Mesothelial cell of epicardium (in vitro differentiated cells): ENCODE results near the gene TRIO. TPM values are rescaled to one million over a fixed set of nuclear protein-coding genes. Genes with fewer than 3 reads are reported as not detected.

Experiments used
- DNase-seq, 2 experiments: peaks; one replicate each; pipeline ENCODE4 v3.0.0; 2021; ENCODE audit warnings: low spot score in 2 of 2; ENCODE audit not compliant: unreplicated experiment in 2 of 2
- H3K27ac Mint-ChIP-seq: 2 replicates; pipeline ENCODE4 v1.8.0; 2021; ENCODE audit warnings: mixed read lengths
- H3K27me3 Mint-ChIP-seq: 2 replicates; pipeline ENCODE4 v1.8.0; 2021; ENCODE audit warnings: low read depth, mixed read lengths
- H3K36me3 Mint-ChIP-seq: 2 replicates; pipeline ENCODE4 v1.8.0; 2021; ENCODE audit warnings: mixed read lengths
- H3K4me1 Mint-ChIP-seq: 2 replicates; pipeline ENCODE4 v1.8.0; 2021; ENCODE audit warnings: mixed read lengths
- H3K4me3 Mint-ChIP-seq: 2 replicates; pipeline ENCODE4 v1.8.0; 2021; ENCODE audit warnings: mild to moderate bottlenecking, moderate library complexity, mixed read lengths
- H3K9me3 Mint-ChIP-seq: 2 replicates; pipeline ENCODE4 v1.8.0; 2021; ENCODE audit warnings: mixed read lengths
- total RNA-seq: library from RNA; stranded (reverse); gene quantifications from 3 replicates; pipeline ENCODE4 v1.2.1, GENCODE V29; 2021
- TF ChIP-seq, protein P1 (sequence below): fragments of 200-600 bp; sonication (generic); IDR thresholded peaks from one replicate; pipeline ENCODE4 v1.5.0; 2021; ENCODE audit warnings: antibody characterized with exemption; ENCODE audit not compliant: unreplicated experiment

Gene TRIO
- total RNA-seq, 1 donor from 2014 or later, result 209 TPM

GRCh38 chr5:14521748-14522147 lies 378.6 kb downstream of the TRIO start:
- H3K27me3 Mint-ChIP-seq, result no peaks in the 10 kb centered on the region

GRCh38 chr5:14522721-14523120 lies 379.6 kb downstream of the TRIO start:
- no peak overlapping the region for H3K27ac Mint-ChIP-seq
- no peaks in the 10 kb centered on the region for H3K4me1 Mint-ChIP-seq
- no peaks in the 10 kb centered on the region for H3K27me3 Mint-ChIP-seq
- H3K36me3 Mint-ChIP-seq, result no peaks in the 10 kb centered on the region
- H3K9me3 Mint-ChIP-seq, result peaks cover 6% of the 10 kb centered on the region
- DNase-seq, result no peak
- no peak overlapping the region for H3K4me3 Mint-ChIP-seq
- TF ChIP-seq, protein P1, sequence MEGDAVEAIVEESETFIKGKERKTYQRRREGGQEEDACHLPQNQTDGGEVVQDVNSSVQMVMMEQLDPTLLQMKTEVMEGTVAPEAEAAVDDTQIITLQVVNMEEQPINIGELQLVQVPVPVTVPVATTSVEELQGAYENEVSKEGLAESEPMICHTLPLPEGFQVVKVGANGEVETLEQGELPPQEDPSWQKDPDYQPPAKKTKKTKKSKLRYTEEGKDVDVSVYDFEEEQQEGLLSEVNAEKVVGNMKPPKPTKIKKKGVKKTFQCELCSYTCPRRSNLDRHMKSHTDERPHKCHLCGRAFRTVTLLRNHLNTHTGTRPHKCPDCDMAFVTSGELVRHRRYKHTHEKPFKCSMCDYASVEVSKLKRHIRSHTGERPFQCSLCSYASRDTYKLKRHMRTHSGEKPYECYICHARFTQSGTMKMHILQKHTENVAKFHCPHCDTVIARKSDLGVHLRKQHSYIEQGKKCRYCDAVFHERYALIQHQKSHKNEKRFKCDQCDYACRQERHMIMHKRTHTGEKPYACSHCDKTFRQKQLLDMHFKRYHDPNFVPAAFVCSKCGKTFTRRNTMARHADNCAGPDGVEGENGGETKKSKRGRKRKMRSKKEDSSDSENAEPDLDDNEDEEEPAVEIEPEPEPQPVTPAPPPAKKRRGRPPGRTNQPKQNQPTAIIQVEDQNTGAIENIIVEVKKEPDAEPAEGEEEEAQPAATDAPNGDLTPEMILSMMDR, result no peak

More at GRCh38 chr5:14521748-14522147, 378.6 kb downstream of the TRIO start:
- Mint-ChIP-seq H3K4me1 (no peaks in the 10 kb centered on the region), H3K4me3 (no peak overlapping the region), H3K9me3 (peaks cover 6% of the 10 kb centered on the region), H3K36me3 (no peaks in the 10 kb centered on the region), H3K27ac (no peak overlapping the region)
- TF ChIP-seq, protein P1, result no peak
- DNase-seq, result no peak

- TF ChIP-seq, protein P1, result no peak
- no peaks in the 10 kb centered on the region for H3K4me1 Mint-ChIP-seq
- peaks cover 4% of the 10 kb centered on the region for H3K9me3 Mint-ChIP-seq
- H3K27ac Mint-ChIP-seq, result no peak overlapping the region
- H3K36me3 Mint-ChIP-seq, result no peaks in the 10 kb centered on the region
- H3K27me3 Mint-ChIP-seq, result no peaks in the 10 kb centered on the region
- no peak overlapping the region for H3K4me3 Mint-ChIP-seq
- DNase-seq, result no peak
These were observed 380.3 kb downstream of the TRIO start for GRCh38 chr5:14523243-14524034.

GRCh38 chr5:14525397-14525796 lies 382.3 kb downstream of the TRIO start:
- TF ChIP-seq, protein P1, result no peak
- Mint-ChIP-seq H3K27ac (no peak overlapping the region), H3K9me3 (no peaks in the 10 kb centered on the region), H3K4me1 (peaks cover 2% of the 10 kb centered on the region), H3K4me3 (no peak overlapping the region), H3K27me3 (no peaks in the 10 kb centered on the region), H3K36me3 (no peaks in the 10 kb centered on the region)
- DNase-seq, result no peak

DNA sequence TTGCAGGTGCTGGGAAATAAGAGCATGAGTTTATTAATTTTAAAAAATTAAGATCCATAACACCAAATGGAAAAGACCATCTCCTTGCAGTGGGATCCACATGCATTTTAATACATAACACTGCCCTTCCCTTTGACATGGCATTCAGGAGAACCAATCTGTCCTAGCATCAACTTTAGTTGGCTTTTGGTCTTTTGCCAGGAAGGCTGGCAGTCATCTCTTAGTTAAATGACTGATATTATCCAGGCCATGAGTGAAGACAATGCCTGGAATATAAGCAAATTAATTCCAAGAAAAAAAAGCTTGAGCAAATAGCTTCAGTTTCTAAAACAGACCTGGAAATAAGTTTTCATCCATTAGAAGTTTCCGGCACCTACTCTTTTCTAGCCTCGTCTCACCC lies 383.4 kb downstream of the TRIO start:
- Mint-ChIP-seq H3K36me3 (no peaks in the 10 kb centered on the region), H3K4me1 (peaks cover 2% of the 10 kb centered on the region), H3K27me3 (no peaks in the 10 kb centered on the region), H3K27ac (no peak overlapping the region), H3K9me3 (no peaks in the 10 kb centered on the region), H3K4me3 (no peak overlapping the region)
- no peak for DNase-seq
- TF ChIP-seq, protein P1, result no peak
